ENCODE measurements around the gene ASZ1.

ASZ1 gene

DNA sequence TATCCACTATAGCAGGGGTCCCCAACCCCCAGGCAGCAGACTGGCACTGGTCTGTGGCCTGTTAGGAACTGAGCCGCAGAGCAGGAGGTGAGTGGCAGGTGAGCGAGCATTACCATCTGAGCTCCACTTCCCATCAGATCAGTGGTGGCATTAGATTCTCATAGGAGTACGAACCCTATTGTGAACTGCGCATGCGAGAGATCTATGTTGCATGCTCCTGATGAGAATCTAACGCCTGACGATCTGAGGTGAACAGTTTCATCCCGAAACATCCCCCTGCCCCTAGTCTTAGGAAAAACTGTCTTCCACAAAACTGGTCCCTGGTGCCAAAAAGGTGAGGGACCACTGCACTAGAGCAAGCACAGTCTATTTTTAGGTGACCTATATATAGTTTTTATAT, 23.6 kb downstream of the ASZ1 start:
- H3K4me3 ChIP-seq (ENCODE audit: low read depth, low read length): no peak overlapping the region
- no peak for TF ChIP-seq CTCF (IDR thresholded peaks at IDR 0.05; ENCODE audit: borderline replicate concordance, insufficient read depth, low read depth, low read length)

GRCh38 chr7:117402109-117402508, 25.2 kb downstream of the ASZ1 start:
- no peak for TF ChIP-seq CTCF (IDR thresholded peaks at IDR 0.05; ENCODE audit: borderline replicate concordance, insufficient read depth, low read depth, low read length)

GRCh38 chr7:117401293-117402002, 25.8 kb downstream of the ASZ1 start:
- peak; percentile 33; the same call in 1 of the 2 replicates for TF ChIP-seq CTCF (IDR thresholded peaks at IDR 0.05; ENCODE audit: borderline replicate concordance, insufficient read depth, low read depth, low read length)

More at GRCh38 chr7:117402109-117402508, 25.2 kb downstream of the ASZ1 start:
- no peak overlapping the region for H3K4me3 ChIP-seq (ENCODE audit: low read depth, low read length)

GRCh38 chr7:117399820-117400422, 27.4 kb downstream of the ASZ1 start:
- TF ChIP-seq CTCF (IDR thresholded peaks at IDR 0.05; ENCODE audit: borderline replicate concordance, insufficient read depth, low read depth, low read length): no peak
- H3K4me3 ChIP-seq (ENCODE audit: low read depth, low read length): no peak overlapping the region

More at GRCh38 chr7:117401293-117402002, 25.8 kb downstream of the ASZ1 start:
- no peak overlapping the region for H3K4me3 ChIP-seq (ENCODE audit: low read depth, low read length)

DNA sequence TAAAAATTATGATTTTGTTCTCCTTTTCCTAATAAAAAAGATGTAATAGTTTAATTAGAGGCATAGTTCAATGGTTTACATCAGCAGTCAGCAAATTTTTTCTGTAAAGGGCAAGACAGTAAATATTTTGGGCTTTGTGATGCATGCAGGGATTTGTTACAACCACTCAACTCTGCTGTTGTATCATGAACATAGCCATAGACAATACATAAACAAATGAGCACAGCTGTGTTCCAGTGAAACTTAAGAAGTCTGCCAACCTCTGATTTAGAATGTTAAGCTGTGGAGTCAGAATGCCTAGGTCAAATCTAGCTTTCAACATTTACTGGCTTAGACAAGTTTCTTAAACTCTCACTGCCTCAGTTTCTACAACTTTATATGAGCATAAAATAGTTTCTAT, 31.6 kb downstream of the ASZ1 start:
- TF ChIP-seq CTCF (IDR thresholded peaks at IDR 0.05; ENCODE audit: borderline replicate concordance, insufficient read depth, low read depth, low read length): no peak
- H3K4me3 ChIP-seq (ENCODE audit: low read depth, low read length): no peak overlapping the region

DNA sequence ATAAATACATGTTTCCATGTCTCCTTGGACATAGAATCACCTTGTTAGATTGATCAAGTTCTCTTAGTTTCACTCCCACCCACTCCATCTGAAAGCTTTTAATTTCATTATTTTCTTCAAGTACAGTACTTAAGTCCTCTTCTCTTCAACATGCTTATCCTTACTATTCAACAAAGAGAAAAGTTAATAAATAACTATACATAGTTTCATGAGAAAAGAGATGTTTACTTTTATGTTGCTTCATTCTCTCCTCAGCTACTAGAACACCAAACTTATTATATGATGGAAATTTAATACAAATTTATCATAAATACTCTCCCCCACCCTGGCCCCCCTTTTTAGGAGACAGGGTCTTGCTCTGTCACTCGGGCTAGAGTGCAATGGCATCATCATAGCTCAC, 33.5 kb downstream of the ASZ1 start:
- no peak overlapping the region for H3K4me3 ChIP-seq (ENCODE audit: low read depth, low read length)
- no peak for TF ChIP-seq CTCF (IDR thresholded peaks at IDR 0.05; ENCODE audit: borderline replicate concordance, insufficient read depth, low read depth, low read length)

DNA sequence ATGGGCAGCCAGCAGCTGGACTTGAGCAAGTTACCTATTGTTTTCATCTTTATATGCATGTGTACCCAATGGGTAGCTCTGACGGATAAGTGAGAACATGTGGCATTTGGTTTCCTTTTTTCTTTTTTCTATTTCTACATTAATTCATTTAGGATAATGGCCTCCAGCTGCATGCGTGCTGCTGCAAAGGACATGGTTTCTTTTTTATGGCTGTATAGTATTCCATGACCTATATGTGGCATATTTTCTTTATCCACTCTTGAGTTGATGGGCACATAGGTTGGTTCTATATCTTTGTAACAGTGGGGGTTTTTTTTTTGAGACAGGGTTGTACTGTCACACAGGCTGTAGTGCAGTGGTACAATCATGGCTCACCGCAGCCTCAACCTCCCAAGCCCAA, 37.4 kb downstream of the ASZ1 start:
- no peak for TF ChIP-seq CTCF (IDR thresholded peaks at IDR 0.05; ENCODE audit: borderline replicate concordance, insufficient read depth, low read depth, low read length)
- H3K4me3 ChIP-seq (ENCODE audit: low read depth, low read length): no peak overlapping the region
